ENCODE data around the gene ZMYND8.

DNA sequence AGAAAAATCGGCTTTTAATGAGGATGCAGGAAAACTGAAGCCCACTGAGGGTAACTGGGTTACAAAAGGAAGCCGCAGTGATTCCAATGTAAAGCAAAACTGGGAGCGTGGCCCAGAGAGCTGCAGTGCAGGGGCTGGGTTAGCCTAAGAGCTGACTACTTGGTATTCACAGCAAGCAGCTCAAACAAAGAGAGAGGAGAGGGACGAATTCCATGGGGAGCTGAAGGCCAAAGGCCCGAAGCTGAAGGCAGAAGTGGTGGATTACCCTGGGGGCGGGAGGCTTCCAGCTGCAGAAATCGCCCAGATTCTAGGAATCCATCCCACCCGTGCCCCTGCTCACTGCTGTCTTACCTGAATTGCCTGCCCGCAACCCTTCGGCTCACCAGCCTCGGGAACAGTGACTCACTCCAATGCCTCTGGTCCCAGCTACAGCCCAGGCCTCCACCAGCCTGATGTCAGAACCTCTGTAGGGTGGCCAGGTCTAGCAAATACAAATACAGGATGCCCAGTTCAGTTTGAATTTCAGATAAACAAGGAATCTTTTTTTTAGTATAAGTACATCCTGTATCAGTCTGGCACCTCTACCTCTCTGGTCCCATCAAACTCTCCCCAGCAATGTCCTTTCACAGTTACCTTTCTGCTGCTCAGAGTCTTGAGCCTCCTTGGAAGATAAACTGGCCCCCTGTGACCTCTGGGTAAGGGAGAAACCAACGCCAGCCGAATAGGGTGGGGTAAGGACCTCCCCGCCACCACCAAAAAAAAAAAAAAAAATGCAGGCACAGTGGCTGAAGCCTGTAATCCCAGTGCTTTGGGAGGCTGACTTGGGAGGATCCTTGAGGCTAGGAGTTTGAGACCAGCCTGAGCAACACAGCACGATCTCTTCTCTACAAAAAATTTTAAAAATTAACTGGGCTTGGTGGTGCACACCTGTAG, 14.6 kb upstream of the ZMYND8 start:
- TF ChIP-seq, protein P1, sequence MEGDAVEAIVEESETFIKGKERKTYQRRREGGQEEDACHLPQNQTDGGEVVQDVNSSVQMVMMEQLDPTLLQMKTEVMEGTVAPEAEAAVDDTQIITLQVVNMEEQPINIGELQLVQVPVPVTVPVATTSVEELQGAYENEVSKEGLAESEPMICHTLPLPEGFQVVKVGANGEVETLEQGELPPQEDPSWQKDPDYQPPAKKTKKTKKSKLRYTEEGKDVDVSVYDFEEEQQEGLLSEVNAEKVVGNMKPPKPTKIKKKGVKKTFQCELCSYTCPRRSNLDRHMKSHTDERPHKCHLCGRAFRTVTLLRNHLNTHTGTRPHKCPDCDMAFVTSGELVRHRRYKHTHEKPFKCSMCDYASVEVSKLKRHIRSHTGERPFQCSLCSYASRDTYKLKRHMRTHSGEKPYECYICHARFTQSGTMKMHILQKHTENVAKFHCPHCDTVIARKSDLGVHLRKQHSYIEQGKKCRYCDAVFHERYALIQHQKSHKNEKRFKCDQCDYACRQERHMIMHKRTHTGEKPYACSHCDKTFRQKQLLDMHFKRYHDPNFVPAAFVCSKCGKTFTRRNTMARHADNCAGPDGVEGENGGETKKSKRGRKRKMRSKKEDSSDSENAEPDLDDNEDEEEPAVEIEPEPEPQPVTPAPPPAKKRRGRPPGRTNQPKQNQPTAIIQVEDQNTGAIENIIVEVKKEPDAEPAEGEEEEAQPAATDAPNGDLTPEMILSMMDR (IDR thresholded peaks at IDR 0.05; ENCODE audit: poor library complexity, severe bottlenecking) = no peak
- TF ChIP-seq EP300 (conservative IDR thresholded peaks at IDR 0.05; ENCODE audit: poor library complexity, severe bottlenecking) (no peak), MXI1 (conservative IDR thresholded peaks at IDR 0.05; ENCODE audit: poor library complexity, severe bottlenecking) (no peak), POLR2AphosphoS5 (IDR thresholded peaks at IDR 0.05) (no peak), RAD21 (conservative IDR thresholded peaks at IDR 0.05) (no peak), TAF1 (IDR thresholded peaks at IDR 0.05; ENCODE audit: low read depth) (no peak)
- TF ChIP-seq, protein P2, sequence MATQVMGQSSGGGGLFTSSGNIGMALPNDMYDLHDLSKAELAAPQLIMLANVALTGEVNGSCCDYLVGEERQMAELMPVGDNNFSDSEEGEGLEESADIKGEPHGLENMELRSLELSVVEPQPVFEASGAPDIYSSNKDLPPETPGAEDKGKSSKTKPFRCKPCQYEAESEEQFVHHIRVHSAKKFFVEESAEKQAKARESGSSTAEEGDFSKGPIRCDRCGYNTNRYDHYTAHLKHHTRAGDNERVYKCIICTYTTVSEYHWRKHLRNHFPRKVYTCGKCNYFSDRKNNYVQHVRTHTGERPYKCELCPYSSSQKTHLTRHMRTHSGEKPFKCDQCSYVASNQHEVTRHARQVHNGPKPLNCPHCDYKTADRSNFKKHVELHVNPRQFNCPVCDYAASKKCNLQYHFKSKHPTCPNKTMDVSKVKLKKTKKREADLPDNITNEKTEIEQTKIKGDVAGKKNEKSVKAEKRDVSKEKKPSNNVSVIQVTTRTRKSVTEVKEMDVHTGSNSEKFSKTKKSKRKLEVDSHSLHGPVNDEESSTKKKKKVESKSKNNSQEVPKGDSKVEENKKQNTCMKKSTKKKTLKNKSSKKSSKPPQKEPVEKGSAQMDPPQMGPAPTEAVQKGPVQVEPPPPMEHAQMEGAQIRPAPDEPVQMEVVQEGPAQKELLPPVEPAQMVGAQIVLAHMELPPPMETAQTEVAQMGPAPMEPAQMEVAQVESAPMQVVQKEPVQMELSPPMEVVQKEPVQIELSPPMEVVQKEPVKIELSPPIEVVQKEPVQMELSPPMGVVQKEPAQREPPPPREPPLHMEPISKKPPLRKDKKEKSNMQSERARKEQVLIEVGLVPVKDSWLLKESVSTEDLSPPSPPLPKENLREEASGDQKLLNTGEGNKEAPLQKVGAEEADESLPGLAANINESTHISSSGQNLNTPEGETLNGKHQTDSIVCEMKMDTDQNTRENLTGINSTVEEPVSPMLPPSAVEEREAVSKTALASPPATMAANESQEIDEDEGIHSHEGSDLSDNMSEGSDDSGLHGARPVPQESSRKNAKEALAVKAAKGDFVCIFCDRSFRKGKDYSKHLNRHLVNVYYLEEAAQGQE (IDR thresholded peaks at IDR 0.05; ENCODE audit: borderline replicate concordance) = no peak
